ENCODE results near the gene PSMC3. TPM values are rescaled to one million over a fixed set of nuclear protein-coding genes. Genes with fewer than 3 reads are reported as not detected.

Gene PSMC3
- total RNA-seq, 1 donor from 2014 or later = 169 TPM

GRCh38 chr11:47372422-47372821, 53.8 kb downstream of the PSMC3 start:
- no peak overlapping the region for H3K4me3 ChIP-seq (ENCODE audit: low read depth, low read length)
- no peak for TF ChIP-seq CTCF (conservative IDR thresholded peaks at IDR 0.05; ENCODE audit: low read depth, low read length)
- no peak for DNase-seq (ENCODE audit: low read depth)

DNA sequence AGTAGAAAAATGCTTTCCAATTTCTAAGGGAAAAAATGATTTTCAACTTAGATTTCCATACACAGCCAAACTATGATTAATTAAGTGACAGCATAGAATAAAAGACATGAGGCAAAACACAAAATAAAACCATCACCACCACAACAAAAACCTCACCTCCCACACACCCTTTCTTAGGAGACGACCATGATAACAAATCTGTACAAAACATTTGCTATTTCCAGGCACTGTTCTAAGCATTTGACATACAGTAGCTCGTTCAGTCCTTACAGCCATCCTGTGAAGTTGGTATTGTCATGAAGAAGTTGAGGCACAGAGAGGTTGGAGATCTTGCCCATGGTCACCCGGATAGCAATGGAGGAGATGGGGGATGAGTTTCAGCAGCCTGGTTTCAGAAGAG, 56.6 kb downstream of the PSMC3 start:
- no peak overlapping the region for H3K4me3 ChIP-seq (ENCODE audit: low read depth, low read length)
- no peak for TF ChIP-seq CTCF (conservative IDR thresholded peaks at IDR 0.05; ENCODE audit: low read depth, low read length)
- DNase-seq (ENCODE audit: low read depth) = no peak

Other genes starting within 250 kb of the PSMC3 start
- 94.0 and 97.3 TPM in 2 replicates for gene ARFGAP2, start 249.6 kb downstream of the PSMC3 start, total RNA-seq
- gene PACSIN3, start 240.0 kb downstream of the PSMC3 start, total RNA-seq = 66.7 and 74.4 TPM in 2 replicates
- 30.0 and 50.2 TPM in 2 replicates for gene DDB2, start 211.5 kb downstream of the PSMC3 start, total RNA-seq
- gene ACP2, start 177.6 kb downstream of the PSMC3 start, total RNA-seq = 28.2 and 32.3 TPM in 2 replicates
- 8.5 and 9.6 TPM in 2 replicates for gene NR1H3, start 168.4 kb downstream of the PSMC3 start, total RNA-seq
- gene MADD, start 156.3 kb downstream of the PSMC3 start, total RNA-seq = 14.0 and 24.7 TPM in 2 replicates
- gene MYBPC3, start 73.7 kb downstream of the PSMC3 start, total RNA-seq = not detected in 2 replicates
- gene SPI1, start 47.9 kb downstream of the PSMC3 start, total RNA-seq = not detected in 2 replicates
- 64.5 and 73.5 TPM in 2 replicates for gene SLC39A13, start 17.8 kb downstream of the PSMC3 start, total RNA-seq
- not detected in 2 replicates for gene RAPSN, start 22.7 kb upstream of the PSMC3 start, total RNA-seq
- 64.8 and 71.8 TPM in 2 replicates for gene CELF1, start 126.7 kb upstream of the PSMC3 start, total RNA-seq
- 124 and 170 TPM in 2 replicates for gene PTPMT1, start 139.2 kb upstream of the PSMC3 start, total RNA-seq
- gene KBTBD4, start 152.5 kb upstream of the PSMC3 start, total RNA-seq = 12.3 and 27.2 TPM in 2 replicates
- gene NDUFS3, start 152.6 kb upstream of the PSMC3 start, total RNA-seq = 85.6 and 89.3 TPM in 2 replicates
- gene FAM180B, start 160.2 kb upstream of the PSMC3 start, total RNA-seq = not detected in 2 replicates
- 2.9 and 3.1 TPM in 2 replicates for gene C1QTNF4, start 168.0 kb upstream of the PSMC3 start, total RNA-seq
- 153 and 160 TPM in 2 replicates for gene MTCH2, start 216.1 kb upstream of the PSMC3 start, total RNA-seq